Stomach smooth muscle (tissue), 2 donors: ENCODE data around the gene CRMP1.

Source experiments
- H3K27ac ChIP-seq: one replicate; pipeline ENCODE4 v1.7.0; 2013; ENCODE audit warnings: mild to moderate bottlenecking, low read length, inconsistent platforms
- H3K27me3 ChIP-seq, 2 donors: one replicate each; pipeline ENCODE4 v1.7.0; 2013; ENCODE audit warnings: low read length in 2 of 2; ENCODE audit not compliant: insufficient read depth in 2 of 2, control insufficient read depth in 1 of 2
- H3K36me3 ChIP-seq, 2 donors: one replicate each; pipeline ENCODE4 v1.7.0; 2013; ENCODE audit warnings: low read length in 2 of 2; ENCODE audit not compliant: control insufficient read depth in 2 of 2, insufficient read depth in 2 of 2
- H3K4me1 ChIP-seq: one replicate; pipeline ENCODE4 v1.7.0; 2013; ENCODE audit warnings: low read length; ENCODE audit not compliant: control insufficient read depth, insufficient read depth
- H3K4me3 ChIP-seq, 2 donors: one replicate each; pipeline ENCODE4 v1.7.0; 2013; ENCODE audit warnings: low read length in 2 of 2
- H3K9ac ChIP-seq, 2 donors: one replicate each; pipeline ENCODE4 v1.7.0; 2013; ENCODE audit warnings: low read length in 2 of 2, mild to moderate bottlenecking in 1 of 2
- H3K9me3 ChIP-seq, 2 donors: one replicate each; pipeline ENCODE4 v1.7.0; 2013; ENCODE audit warnings: low read length in 2 of 2; ENCODE audit not compliant: control insufficient read depth in 2 of 2
- donor health status: healthy.
- donor health status: Pancreatic carcinoma.

Gene CRMP1

DNA sequence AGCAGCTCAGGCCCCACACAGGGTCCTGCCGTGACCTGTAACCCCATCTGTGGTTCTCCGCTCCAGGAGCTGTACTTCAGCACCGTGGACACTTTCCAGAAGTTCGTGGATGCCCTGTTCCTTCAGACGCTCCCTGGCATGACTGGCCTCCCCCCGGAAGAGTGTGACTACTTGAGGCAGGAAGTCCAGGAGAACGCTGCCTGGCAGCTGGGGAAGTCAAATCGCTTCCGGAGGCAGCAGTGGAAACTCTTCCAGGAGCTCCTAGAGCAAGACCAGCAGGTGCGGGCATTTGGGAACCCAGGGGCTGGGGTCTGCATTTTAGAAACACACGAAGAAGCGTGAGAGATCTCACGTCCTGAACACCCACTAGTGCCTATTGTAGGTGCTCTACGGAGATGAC, 109.4 kb downstream of the CRMP1 start:
- Histone ChIP-seq H3K9me3 (no peaks in the 10 kb centered on the region), H3K36me3 (peaks cover 14 to 39% of the 10 kb centered on the region in 2 donors), H3K27ac (no peak overlapping the region), H3K4me3 (no peak overlapping the region), H3K4me1 (no peaks in the 10 kb centered on the region), H3K9ac (no peak overlapping the region), H3K27me3 (no peaks in the 10 kb centered on the region)

- Histone ChIP-seq H3K4me1 (no peaks in the 10 kb centered on the region), H3K27ac (no peak overlapping the region), H3K9ac (no peak overlapping the region), H3K27me3 (no peaks in the 10 kb centered on the region), H3K36me3 (peaks cover 14 to 35% of the 10 kb centered on the region in 2 donors), H3K4me3 (no peak overlapping the region), H3K9me3 (no peaks in the 10 kb centered on the region)
Observed at GRCh38 chr4:5782829-5783476, 109.9 kb downstream of the CRMP1 start.

DNA sequence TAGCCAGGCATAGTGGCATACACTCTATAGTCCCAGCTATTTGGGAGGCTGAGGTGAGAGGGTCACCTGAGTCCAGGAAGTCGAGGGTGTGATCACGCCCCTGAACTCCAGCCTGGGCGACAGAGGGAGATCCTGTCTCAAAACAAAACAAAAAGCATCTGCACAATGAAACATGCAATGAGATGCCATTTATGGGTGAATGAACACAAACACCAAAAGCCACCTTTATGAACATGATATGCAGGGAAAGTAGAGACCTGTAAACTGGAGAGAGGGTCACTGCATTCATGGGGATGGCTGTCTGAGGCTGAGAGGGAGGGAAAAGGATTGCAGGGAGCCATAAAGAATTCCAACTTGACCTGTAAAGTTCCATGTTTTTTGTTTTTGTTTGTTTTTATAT, 111.2 kb downstream of the CRMP1 start:
- Histone ChIP-seq H3K9me3 (peaks cover 0 to 4% of the 10 kb centered on the region in 2 donors), H3K36me3 (peaks cover 14 to 28% of the 10 kb centered on the region in 2 donors), H3K27ac (no peak overlapping the region), H3K4me1 (no peaks in the 10 kb centered on the region), H3K9ac (no peak overlapping the region), H3K4me3 (no peak overlapping the region), H3K27me3 (no peaks in the 10 kb centered on the region)

GRCh38 chr4:5780831-5781480, 111.9 kb downstream of the CRMP1 start:
- Histone ChIP-seq H3K27me3 (no peaks in the 10 kb centered on the region), H3K27ac (no peak overlapping the region), H3K4me1 (no peaks in the 10 kb centered on the region)

GRCh38 chr4:5776510-5776909, 116.4 kb downstream of the CRMP1 start:
- Histone ChIP-seq H3K27me3 (no peaks in the 10 kb centered on the region), H3K4me1 (no peaks in the 10 kb centered on the region), H3K36me3 (peaks cover 4 to 13% of the 10 kb centered on the region in 2 donors), H3K4me3 (no peak overlapping the region), H3K9me3 (peaks cover 4% of the 10 kb centered on the region in 2 donors), H3K9ac (no peak overlapping the region), H3K27ac (no peak overlapping the region)

More at GRCh38 chr4:5780831-5781480, 111.9 kb downstream of the CRMP1 start:
- Histone ChIP-seq H3K9ac (no peak overlapping the region), H3K9me3 (peaks cover 4% of the 10 kb centered on the region in 2 donors), H3K4me3 (no peak overlapping the region), H3K36me3 (peaks cover 16 to 31% of the 10 kb centered on the region in 2 donors)

DNA sequence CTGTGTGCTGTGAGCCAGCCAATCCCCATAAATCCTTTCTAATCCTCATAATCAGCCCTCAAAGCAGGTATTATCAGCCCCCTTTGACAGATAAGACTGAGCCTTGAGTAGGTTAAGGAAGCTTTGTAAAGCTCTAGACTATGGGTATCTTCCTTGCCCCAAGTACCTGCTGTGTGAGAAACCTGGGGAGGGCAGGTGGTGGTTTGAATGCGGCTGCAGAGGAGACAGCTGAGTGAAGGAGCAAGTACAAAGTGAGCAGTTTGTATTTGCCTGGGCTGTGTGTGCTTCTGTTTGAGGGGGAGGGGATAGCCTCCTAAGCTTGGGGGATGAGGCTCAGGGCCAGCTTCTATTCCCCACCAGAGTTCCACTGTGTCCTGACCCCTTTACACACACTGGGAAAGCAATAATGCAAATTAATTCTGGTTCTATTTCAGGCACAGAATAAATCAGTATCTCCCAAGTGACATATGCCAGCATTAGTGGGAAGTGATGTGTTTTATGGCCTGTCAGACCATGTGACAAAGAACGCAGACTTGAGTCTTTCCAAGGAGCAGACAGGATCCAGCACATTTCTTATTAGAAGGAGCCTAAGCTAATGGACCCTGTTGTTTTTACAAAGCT, 118.4 kb downstream of the CRMP1 start:
- Histone ChIP-seq H3K36me3 (peaks cover 8 to 18% of the 10 kb centered on the region in 2 donors), H3K4me1 (no peaks in the 10 kb centered on the region), H3K27ac (no peak overlapping the region)

DNA sequence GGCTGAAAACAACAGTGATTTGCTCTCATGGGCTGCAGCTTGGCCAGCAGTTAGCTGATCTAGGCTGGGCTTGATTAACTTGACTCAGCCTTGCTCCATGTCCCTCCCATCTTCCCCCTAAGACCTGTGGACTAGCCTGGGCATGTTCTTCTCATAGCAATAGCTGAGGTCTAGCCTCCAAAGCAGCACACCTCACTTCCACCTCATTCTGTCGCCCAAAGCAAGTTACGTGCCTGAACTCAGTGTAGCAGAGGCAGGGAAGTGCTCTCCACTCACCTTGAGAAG, 119.7 kb downstream of the CRMP1 start:
- H3K27ac ChIP-seq, result no peak overlapping the region
- no peak overlapping the region for H3K9ac ChIP-seq
- H3K9me3 ChIP-seq, result peaks cover 4% of the 10 kb centered on the region in 2 donors
- no peaks in the 10 kb centered on the region for H3K27me3 ChIP-seq
- H3K4me3 ChIP-seq, result no peak overlapping the region
- peaks cover 15 to 20% of the 10 kb centered on the region in 2 donors for H3K36me3 ChIP-seq
- H3K4me1 ChIP-seq, result no peaks in the 10 kb centered on the region

More for the DNA sequence above, 118.4 kb downstream of the CRMP1 start:
- no peak overlapping the region for H3K9ac ChIP-seq
- no peaks in the 10 kb centered on the region for H3K27me3 ChIP-seq
- H3K9me3 ChIP-seq, result peaks cover 4% of the 10 kb centered on the region in 2 donors
- H3K4me3 ChIP-seq, result no peak overlapping the region

GRCh38 chr4:5772528-5773270, 120.2 kb downstream of the CRMP1 start:
- Histone ChIP-seq H3K27me3 (no peaks in the 10 kb centered on the region), H3K9me3 (peaks cover 4% of the 10 kb centered on the region in 2 donors), H3K4me1 (no peaks in the 10 kb centered on the region), H3K9ac (no peak overlapping the region), H3K4me3 (no peak overlapping the region), H3K36me3 (peaks cover 15 to 20% of the 10 kb centered on the region in 2 donors), H3K27ac (no peak overlapping the region)
